A549 (cell line): Measurements from ENCODE around the gene ELN. TPM values are rescaled to one million over a fixed set of nuclear protein-coding genes. Genes with fewer than 3 reads are reported as not detected.

Experiments used
- ATAC-seq, 2 experiments: fragments of 200-7000 bp in 1 of 2; fragments of >200 bp in 1 of 2; cut with Nextera tagmentation in 1 of 2; cut with Tn5 transposase in 1 of 2; 3 replicates each; pipeline versions ENCODE4 v1.8.0 to v1.9.1; 2018 to 2020; ENCODE audit warnings: mild to moderate bottlenecking in 1 of 2, moderate library complexity in 1 of 2
- CTCF ChIA-PET: fragments of 300-600 bp; sonication (Branson Sonifier 250); formaldehyde crosslinking; extraction: SDS; loops from one replicate; lab custom pipeline; 2021; ENCODE audit warnings: antibody characterized with exemption, inconsistent platforms; lab: Yijun Ruan, JAX
- POLR2A ChIA-PET: fragments of 350-600 bp; formaldehyde crosslinking; extraction: SDS; loops from one replicate; lab custom pipeline; 2021; ENCODE audit warnings: antibody characterized with exemption, inconsistent platforms; lab: Yijun Ruan, JAX
- DNase-seq, 2 experiments: peaks; one replicate each; pipeline versions ENCODE4 v3.0.0 to v3.0.0-alpha.2; 2011 to 2016; ENCODE audit warnings: low read depth in 1 of 2, low spot score in 1 of 2
- FAIRE-seq: peaks from 2 replicates; lab custom pipeline; 2011; peaks lifted over from hg19 to GRCh38; lab: Jason Lieb, UNC
- H3K27ac ChIP-seq, 2 experiments: fragments of >200 bp; sonication (Bioruptor Twin); formaldehyde crosslinking; 3 replicates each; pipeline ENCODE4 v1.5.1; 2016 to 2017
- H3K4me1 ChIP-seq: fragments of >200 bp; sonication (Bioruptor Twin); formaldehyde crosslinking; 3 replicates; pipeline ENCODE4 v1.6.1; 2016
- H3K4me2 ChIP-seq: fragments of >200 bp; sonication (Bioruptor Twin); formaldehyde crosslinking; 3 replicates; pipeline ENCODE4 v1.6.1; 2016
- H3K4me3 ChIP-seq: fragments of >200 bp; sonication (Bioruptor Twin); formaldehyde crosslinking; 3 replicates; pipeline ENCODE4 v1.5.1; 2016
- H3K9me3 ChIP-seq: fragments of >200 bp; sonication (Bioruptor Twin); formaldehyde crosslinking; 3 replicates; pipeline ENCODE4 v1.6.1; 2016
- ATOH8 ChIP-seq: fragments of 250-450 bp; sonication (Bioruptor Pico); IDR thresholded peaks from 2 replicates; pipeline ENCODE4 v1.5.0; 2020; ENCODE audit warnings: low read depth, mild to moderate bottlenecking, moderate library complexity
- CBX2 ChIP-seq: fragments of 200-600 bp; sonication (generic); IDR thresholded peaks from 2 replicates; pipeline ENCODE4 v1.6.1; 2016; ENCODE audit warnings: low read depth, mild to moderate bottlenecking, borderline replicate concordance
- E2F6 ChIP-seq: IDR thresholded peaks from 2 replicates; pipeline ENCODE4 v1.6.1; 2012; ENCODE audit warnings: low read depth, borderline replicate concordance
- EHF ChIP-seq: fragments of 250-450 bp; sonication (Bioruptor Pico); IDR thresholded peaks from 2 replicates; pipeline ENCODE4 v1.5.0; 2020; ENCODE audit warnings: mild to moderate bottlenecking
- EP300 ChIP-seq, 2 experiments: fragments of >200 bp; sonication (Bioruptor Twin); formaldehyde crosslinking; IDR thresholded peaks; 2 replicates in 1 of 2; 3 replicates in 1 of 2; pipeline ENCODE4 v1.6.1; 2016 to 2017
- ESRRA ChIP-seq: fragments of 150-350 bp; IDR thresholded peaks from 2 replicates; pipeline ENCODE4 v1.6.1; 2014; ENCODE audit warnings: mild to moderate bottlenecking, low read length, borderline replicate concordance
- FOSB ChIP-seq: fragments of 250-450 bp; sonication (Bioruptor Pico); IDR thresholded peaks from 2 replicates; pipeline ENCODE4 v1.5.0; 2020; ENCODE audit warnings: mild to moderate bottlenecking, moderate library complexity
- FOSL2 ChIP-seq, 2 experiments: fragments of 450-650 bp in 1 of 2; fragments of >200 bp in 1 of 2; sonication (Bioruptor Twin) in 1 of 2; formaldehyde crosslinking; IDR thresholded peaks; 2 replicates each; pipeline versions ENCODE4 v1.5.0 to v1.6.1; 2016 to 2020; ENCODE audit warnings: mild to moderate bottlenecking in 1 of 2, moderate library complexity in 1 of 2
- HEYL ChIP-seq: fragments of 250-450 bp; sonication (Bioruptor Pico); IDR thresholded peaks from 2 replicates; pipeline ENCODE4 v1.8.0; 2021; ENCODE audit warnings: mild to moderate bottlenecking, moderate library complexity
- HOXB13 ChIP-seq: fragments of 250-450 bp; sonication (Bioruptor Pico); IDR thresholded peaks from 2 replicates; pipeline ENCODE4 v1.5.0; 2020; ENCODE audit warnings: low read depth, mild to moderate bottlenecking, moderate library complexity
- KDM1A ChIP-seq: fragments of 200-600 bp; sonication (generic); IDR thresholded peaks from 2 replicates; pipeline ENCODE4 v1.6.1; 2016; ENCODE audit warnings: low read depth, mild to moderate bottlenecking
- MAFK ChIP-seq: fragments of 450-650 bp; IDR thresholded peaks from 2 replicates; pipeline ENCODE4 v1.6.1; 2014; ENCODE audit not compliant: partially characterized antibody
- MAX ChIP-seq: IDR thresholded peaks from 2 replicates; pipeline ENCODE4 v1.6.1; 2012
- MAZ ChIP-seq: fragments of 150-350 bp; IDR thresholded peaks from 2 replicates; pipeline ENCODE4 v1.6.1; 2014; ENCODE audit warnings: antibody characterized with exemption, low read depth, low read length, borderline replicate concordance
- MYC ChIP-seq: IDR thresholded peaks from 2 replicates; pipeline ENCODE4 v1.6.1; 2012; ENCODE audit warnings: mild to moderate bottlenecking, inconsistent platforms, low read length, improper control_type of control experiment, borderline replicate concordance
- NR3C1 ChIP-seq: fragments of >200 bp; sonication (Bioruptor Twin); formaldehyde crosslinking; IDR thresholded peaks from 3 replicates; pipeline ENCODE4 v1.6.1; 2017
- POLR2A ChIP-seq: IDR thresholded peaks from 2 replicates; pipeline ENCODE4 v1.6.1; 2012; ENCODE audit warnings: mild to moderate bottlenecking, low read length
- RARB ChIP-seq: fragments of 250-450 bp; sonication (Bioruptor Pico); IDR thresholded peaks from 2 replicates; pipeline ENCODE4 v1.8.0; 2021; ENCODE audit warnings: mild to moderate bottlenecking, moderate library complexity
- RCOR1 ChIP-seq: fragments of 150-350 bp; IDR thresholded peaks from 2 replicates; pipeline ENCODE4 v1.6.1; 2014; ENCODE audit warnings: antibody characterized with exemption, low read length, low read depth
- RFX5 ChIP-seq: fragments of 450-650 bp; IDR thresholded peaks from 2 replicates; pipeline ENCODE4 v1.7.1; 2014; ENCODE audit warnings: antibody characterized with exemption, mild to moderate bottlenecking, moderate library complexity
- SMC3 ChIP-seq: fragments of >200 bp; sonication (Bioruptor Twin); formaldehyde crosslinking; IDR thresholded peaks from 3 replicates; pipeline ENCODE4 v1.6.1; 2018; ENCODE audit warnings: inconsistent platforms
- TP53 ChIP-seq: fragments of 250-450 bp; sonication (Bioruptor Pico); IDR thresholded peaks from 2 replicates; pipeline ENCODE4 v1.5.0; 2021; ENCODE audit warnings: mild to moderate bottlenecking, moderate library complexity
- USF2 ChIP-seq: fragments of 450-650 bp; IDR thresholded peaks from 2 replicates; pipeline ENCODE4 v1.6.1; 2014; ENCODE audit warnings: antibody characterized with exemption
- ZC3H11A ChIP-seq: fragments of 450-650 bp; IDR thresholded peaks from 2 replicates; pipeline ENCODE4 v1.6.1; 2014; ENCODE audit warnings: antibody characterized with exemption, mild to moderate bottlenecking
- WGBS: methylation state at CpG from one replicate; pipeline ENCODE4 v1.1.6; 2017; ENCODE audit errors: missing lambda C conversion rate; 5-methylcytosine and 5-hydroxymethylcytosine counted together
- polyA plus RNA-seq, 4 experiments: library from polyadenylated mRNA; depleted of rRNA in 3 of 4; stranded (reverse); fragments of >200 nt; fragmentation: RNase III in 1 of 4; extraction: RNeasy Plus Mini Kit Qiagen cat#74134 plus additional on column Dnase treatment in 1 of 4; gene quantifications; 2 replicates in 3 of 4; 3 replicates in 1 of 4; pipeline ENCODE4 v1.2.3, GENCODE V29; 2011 to 2017
- TF ChIP-seq, protein P1 (sequence below): fragments of 150-350 bp; IDR thresholded peaks from 2 replicates; pipeline ENCODE4 v1.6.1; 2014; ENCODE audit warnings: low read depth, mild to moderate bottlenecking, low read length

ELN gene
- polyA plus RNA-seq, 2 of the 4 experiments (the other 2 are of a cell fraction) = 0.09 to 0.16 TPM

- ATAC-seq = no peak
- no peak overlapping the region for H3K27ac ChIP-seq
- no peak for DNase-seq
- 72% methylated on average over 22 of the region's 26 CpGs for WGBS
- peaks cover 14% of the 10 kb centered on the region for H3K4me1 ChIP-seq
- no peak overlapping the region for H3K4me2 ChIP-seq
- TF ChIP-seq ATOH8 (CRISPR knock-in tag) (no peak), FOSL2 (IDR thresholded peaks at IDR 0.05) (no peak), FOSL2 (CRISPR knock-in tag; IDR thresholded peaks at IDR 0.05) (no peak), RCOR1 (no peak), KDM1A (no peak), MYC (no peak), TP53 (CRISPR knock-in tag) (no peak), FOSB (no peak), SMC3 (no peak), ZC3H11A (no peak)
- TF ChIP-seq, protein P1, sequence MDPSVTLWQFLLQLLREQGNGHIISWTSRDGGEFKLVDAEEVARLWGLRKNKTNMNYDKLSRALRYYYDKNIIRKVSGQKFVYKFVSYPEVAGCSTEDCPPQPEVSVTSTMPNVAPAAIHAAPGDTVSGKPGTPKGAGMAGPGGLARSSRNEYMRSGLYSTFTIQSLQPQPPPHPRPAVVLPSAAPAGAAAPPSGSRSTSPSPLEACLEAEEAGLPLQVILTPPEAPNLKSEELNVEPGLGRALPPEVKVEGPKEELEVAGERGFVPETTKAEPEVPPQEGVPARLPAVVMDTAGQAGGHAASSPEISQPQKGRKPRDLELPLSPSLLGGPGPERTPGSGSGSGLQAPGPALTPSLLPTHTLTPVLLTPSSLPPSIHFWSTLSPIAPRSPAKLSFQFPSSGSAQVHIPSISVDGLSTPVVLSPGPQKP = no peak
- no peaks in the 10 kb centered on the region for H3K9me3 ChIP-seq
- ChIA-PET POLR2A (no interaction called here), CTCF (interaction anchor here (1.2 to 1.8 kb wide), 3 partner anchors 11 to 345 kb away, joined by 5 to 6 read pairs (median 6); no protein-coding TSS in a partner anchor)
- no peak overlapping the region for H3K4me3 ChIP-seq
- FAIRE-seq = no peak
These were observed 28.3 kb downstream of the ELN start for GRCh38 chr7:74056096-74056915.

GRCh38 chr7:74057216-74057925 lies 29.4 kb downstream of the ELN start:
- TF ChIP-seq MAZ = no peak
- no peak for TF ChIP-seq RFX5
- no peak for TF ChIP-seq ATOH8 (CRISPR knock-in tag)
- no peak for TF ChIP-seq MAFK
- no peak for TF ChIP-seq EHF (CRISPR knock-in tag)
- TF ChIP-seq CBX2 = no peak
- no peak overlapping the region for H3K4me3 ChIP-seq
- no peak for DNase-seq
- POLR2A ChIA-PET = no interaction called here
- WGBS = 67% methylated on average over 11 of the region's 11 CpGs
- H3K4me2 ChIP-seq = no peak overlapping the region
- no peak for FAIRE-seq
- H3K9me3 ChIP-seq = no peaks in the 10 kb centered on the region
- CTCF ChIA-PET = interaction anchor here (0.6 to 2.3 kb wide), 8 partner anchors 10 to 344 kb away, joined by 3 to 12 read pairs (median 4); no protein-coding TSS in a partner anchor
- no peak overlapping the region for H3K27ac ChIP-seq
- no peak for ATAC-seq
- H3K4me1 ChIP-seq = peaks cover 23% of the 10 kb centered on the region

DNA sequence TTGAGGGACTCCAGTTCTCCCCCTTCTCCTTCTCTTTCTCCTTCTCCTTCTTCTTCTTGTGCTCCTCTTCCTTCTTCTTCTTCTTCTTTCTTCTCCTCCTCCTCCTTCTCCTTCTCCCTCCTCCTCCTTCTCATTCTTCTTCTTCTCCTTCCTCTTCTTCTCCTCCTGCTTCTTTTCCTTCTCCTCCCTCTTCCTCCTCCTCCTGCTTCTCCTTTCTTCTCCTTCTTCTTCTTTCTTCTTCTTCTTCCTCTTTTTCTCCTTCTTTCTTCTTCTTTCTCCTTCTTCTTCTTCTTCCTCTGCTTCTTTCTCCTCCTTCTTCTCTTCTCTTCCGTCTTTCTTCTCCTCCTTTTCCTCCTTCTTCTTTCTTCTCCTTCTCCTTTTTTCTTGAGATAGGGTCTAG lies 30.0 kb downstream of the ELN start:
- POLR2A ChIA-PET = no interaction called here
- WGBS = 76% methylated on average over 1 of the region's 1 CpG
- H3K27ac ChIP-seq = no peak overlapping the region
- no peak for FAIRE-seq
- TF ChIP-seq MAFK (no peak), POLR2A (no peak), RARB (CRISPR knock-in tag) (no peak), MAX (no peak), RFX5 (no peak), ZC3H11A (no peak), HEYL (no peak), EP300 (IDR thresholded peaks at IDR 0.05) (no peak), NR3C1 (no peak), HOXB13 (no peak), USF2 (no peak), E2F6 (no peak), ESRRA (no peak)
- TF ChIP-seq, all 56 proteins: peak for 0
- ATAC-seq = no peak
- Histone ChIP-seq H3K9me3 (no peaks in the 10 kb centered on the region), H3K4me3 (no peak overlapping the region), H3K4me1 (peaks cover 25% of the 10 kb centered on the region), H3K4me2 (no peak overlapping the region)
- no peak for DNase-seq
- CTCF ChIA-PET = interaction anchor here (1.0 to 2.9 kb wide), 8 partner anchors 11 to 344 kb away, joined by 3 to 24 read pairs (median 4); no protein-coding TSS in a partner anchor
